A673 (cell line): ENCODE results near the gene ACO1. TPM values are rescaled to one million over a fixed set of nuclear protein-coding genes. Genes with fewer than 3 reads are reported as not detected.

Experiments used
- BruUV-seq: library from RNA; stranded (reverse); fragments of 400-500 nt; replicated peaks from 2 replicates; lab custom pipeline; 2021; lab: Mats Ljungman, UMichigan
- CTCF ChIA-PET: fragments of 300-600 bp; sonication (Branson Sonifier 250); formaldehyde crosslinking; loops from one replicate; lab custom pipeline; 2022; ENCODE audit warnings: antibody characterized with exemption; lab: Charles Lee
- POLR2A ChIA-PET: fragments of 300-600 bp; sonication (Branson Sonifier 250); formaldehyde crosslinking; loops from one replicate; lab custom pipeline; 2022; ENCODE audit warnings: antibody characterized with exemption; ENCODE audit not compliant: low non-redundant PET; lab: Charles Lee
- DNase-seq: peaks from one replicate; pipeline ENCODE4 v3.0.0-alpha.2; 2015; ENCODE audit warnings: low spot score
- H3K27ac ChIP-seq: fragments of 200-600 bp; sonication (generic); 2 replicates; pipeline ENCODE4 v1.5.1; 2016; ENCODE audit warnings: mixed run types, low read depth, mild to moderate bottlenecking, mixed read lengths, antibody characterized with exemption, low read length; ENCODE audit not compliant: poor library complexity, severe bottlenecking
- H3K27me3 ChIP-seq: fragments of 200-600 bp; sonication (generic); replicated peaks from 2 replicates; pipeline ENCODE4 v1.6.1; 2017; ENCODE audit warnings: mixed run types, low read depth, mild to moderate bottlenecking, mixed read lengths, antibody characterized with exemption, low read length; ENCODE audit not compliant: insufficient read depth, poor library complexity
- H3K36me3 ChIP-seq: fragments of 200-600 bp; sonication (generic); 2 replicates; pipeline ENCODE4 v1.6.1; 2016; ENCODE audit warnings: mixed run types, mild to moderate bottlenecking, mixed read lengths, antibody characterized with exemption, low read length; ENCODE audit not compliant: insufficient read depth, poor library complexity, severe bottlenecking
- H3K4me1 ChIP-seq: fragments of 200-600 bp; sonication (generic); 2 replicates; pipeline ENCODE4 v1.6.1; 2017; ENCODE audit warnings: mixed run types, mild to moderate bottlenecking, mixed read lengths, antibody characterized with exemption, low read length; ENCODE audit not compliant: insufficient read depth, poor library complexity, severe bottlenecking
- H3K4me3 ChIP-seq: fragments of 200-600 bp; sonication (generic); 2 replicates; pipeline ENCODE4 v1.5.1; 2016; ENCODE audit warnings: low read depth, mixed run types, mild to moderate bottlenecking, mixed read lengths, low read length; ENCODE audit not compliant: poor library complexity, severe bottlenecking
- H3K9me3 ChIP-seq: fragments of 200-600 bp; sonication (generic); 2 replicates; pipeline ENCODE4 v1.6.1; 2016; ENCODE audit warnings: mixed run types, low read depth, mild to moderate bottlenecking, mixed read lengths, antibody characterized with exemption, low read length; ENCODE audit not compliant: poor library complexity, severe bottlenecking
- EZH2 ChIP-seq: fragments of 200-600 bp; sonication (generic); IDR thresholded peaks from 2 replicates; pipeline ENCODE4 v1.6.1; 2017; ENCODE audit warnings: borderline replicate concordance, low read depth, mild to moderate bottlenecking, mixed read lengths, antibody characterized with exemption, low read length; ENCODE audit not compliant: poor library complexity, severe bottlenecking
- intact Hi-C: fragments of 100-400 bp; cut with micrococcal nuclease; formaldehyde crosslinking; loops from one replicate; pipeline ENCODE4 v1.10.0; 2022; ENCODE audit not compliant: unreplicated experiment
- total RNA-seq: library from RNA; stranded (reverse); gene quantifications from 2 replicates; pipeline ENCODE4 v1.2.3, GENCODE V29; 2021
- TF ChIP-seq, protein P1 (sequence below): fragments of 300-800, 200-600 bp; sonication (generic); conservative IDR thresholded peaks from 2 replicates; pipeline ENCODE4 v1.5.1; 2017; ENCODE audit warnings: low read depth, mild to moderate bottlenecking, antibody characterized with exemption, low read length, moderate library complexity, mixed read lengths

ACO1 gene
- total RNA-seq, 1 experiment from 2014 or later, result 40.0 TPM

DNA sequence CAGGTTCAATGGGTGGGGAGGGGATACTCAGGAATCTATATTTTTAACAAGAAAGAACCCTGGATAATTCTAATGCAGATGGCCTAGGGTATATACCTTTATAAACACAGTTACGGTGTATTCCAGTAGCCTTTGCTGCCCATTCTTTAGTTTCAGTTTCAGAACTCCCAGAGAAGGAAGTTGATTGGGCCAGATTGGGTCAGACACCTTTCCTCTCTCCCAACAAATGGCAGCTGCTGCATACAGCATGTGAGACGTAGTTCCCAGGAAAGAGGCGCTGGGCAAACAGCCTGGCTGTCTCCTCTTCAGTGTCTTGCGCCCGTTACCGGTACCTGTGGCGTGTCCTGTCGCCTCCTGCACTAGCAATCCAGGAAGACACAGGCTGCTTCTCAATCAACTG, 20.4 kb downstream of the ACO1 start:
- H3K27ac ChIP-seq, result no peak overlapping the region
- H3K9me3 ChIP-seq, result no peaks in the 10 kb centered on the region
- no TSS peak for BruUV-seq
- no peak overlapping the region for H3K4me3 ChIP-seq
- TF ChIP-seq EZH2, result no peak
- TF ChIP-seq, protein P1, sequence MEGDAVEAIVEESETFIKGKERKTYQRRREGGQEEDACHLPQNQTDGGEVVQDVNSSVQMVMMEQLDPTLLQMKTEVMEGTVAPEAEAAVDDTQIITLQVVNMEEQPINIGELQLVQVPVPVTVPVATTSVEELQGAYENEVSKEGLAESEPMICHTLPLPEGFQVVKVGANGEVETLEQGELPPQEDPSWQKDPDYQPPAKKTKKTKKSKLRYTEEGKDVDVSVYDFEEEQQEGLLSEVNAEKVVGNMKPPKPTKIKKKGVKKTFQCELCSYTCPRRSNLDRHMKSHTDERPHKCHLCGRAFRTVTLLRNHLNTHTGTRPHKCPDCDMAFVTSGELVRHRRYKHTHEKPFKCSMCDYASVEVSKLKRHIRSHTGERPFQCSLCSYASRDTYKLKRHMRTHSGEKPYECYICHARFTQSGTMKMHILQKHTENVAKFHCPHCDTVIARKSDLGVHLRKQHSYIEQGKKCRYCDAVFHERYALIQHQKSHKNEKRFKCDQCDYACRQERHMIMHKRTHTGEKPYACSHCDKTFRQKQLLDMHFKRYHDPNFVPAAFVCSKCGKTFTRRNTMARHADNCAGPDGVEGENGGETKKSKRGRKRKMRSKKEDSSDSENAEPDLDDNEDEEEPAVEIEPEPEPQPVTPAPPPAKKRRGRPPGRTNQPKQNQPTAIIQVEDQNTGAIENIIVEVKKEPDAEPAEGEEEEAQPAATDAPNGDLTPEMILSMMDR, result no peak
- peaks cover 31% of the 10 kb centered on the region for H3K36me3 ChIP-seq
- POLR2A ChIA-PET, result no interaction called here
- CTCF ChIA-PET, result no interaction called here
- DNase-seq, result no peak
- intact Hi-C loops, result no loop called here
- H3K27me3 ChIP-seq, result no peaks in the 10 kb centered on the region
- no peaks in the 10 kb centered on the region for H3K4me1 ChIP-seq

DNA sequence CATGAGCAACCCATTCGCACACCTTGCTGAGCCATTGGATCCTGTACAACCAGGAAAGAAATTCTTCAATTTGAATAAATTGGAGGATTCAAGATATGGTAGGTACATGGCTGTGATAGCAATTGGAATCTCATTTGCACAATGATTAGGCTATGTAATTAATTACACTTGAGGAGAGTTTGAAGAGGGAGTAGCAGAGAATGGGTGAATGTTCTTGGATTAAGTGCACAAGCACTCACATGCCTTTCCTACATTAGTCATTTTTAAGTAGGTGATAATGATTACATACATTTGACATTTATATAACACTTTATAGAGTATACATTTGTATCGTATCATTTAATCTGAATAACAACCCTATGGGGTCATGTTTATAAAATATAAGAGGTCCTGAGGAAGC, 21.1 kb downstream of the ACO1 start:
- POLR2A ChIA-PET, result no interaction called here
- DNase-seq, result no peak
- intact Hi-C loops, result no loop called here
- CTCF ChIA-PET, result no interaction called here
- no TSS peak for BruUV-seq
- H3K36me3 ChIP-seq, result peaks cover 31% of the 10 kb centered on the region
- H3K9me3 ChIP-seq, result no peaks in the 10 kb centered on the region
- no peaks in the 10 kb centered on the region for H3K4me1 ChIP-seq
- H3K27me3 ChIP-seq, result no peaks in the 10 kb centered on the region
- H3K4me3 ChIP-seq, result no peak overlapping the region
- TF ChIP-seq, protein P1, result no peak
- no peak for TF ChIP-seq EZH2
- no peak overlapping the region for H3K27ac ChIP-seq

DNA sequence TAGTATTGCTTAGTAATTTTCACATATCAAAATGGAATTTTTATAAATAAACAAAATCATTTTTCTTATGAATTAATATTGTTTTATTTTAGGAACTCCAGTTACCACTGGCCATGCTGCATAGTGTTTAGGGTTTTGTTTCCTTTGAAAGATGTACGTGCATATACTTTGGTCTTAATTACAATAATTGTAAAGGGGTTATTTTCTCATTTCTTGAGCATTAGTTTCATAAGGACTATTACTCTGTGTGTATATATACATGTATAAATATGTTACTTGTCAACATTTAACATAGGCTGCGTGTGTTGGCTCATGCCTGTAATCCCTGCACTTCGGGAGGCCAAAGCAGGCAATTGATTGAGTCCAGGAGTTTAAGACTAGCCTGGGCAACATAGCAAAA, 21.6 kb downstream of the ACO1 start:
- CTCF ChIA-PET, result no interaction called here

More for the DNA sequence above, 21.6 kb downstream of the ACO1 start:
- BruUV-seq, result no TSS peak
- TF ChIP-seq, protein P1, result no peak
- TF ChIP-seq EZH2, result no peak
- intact Hi-C loops, result no loop called here
- Histone ChIP-seq H3K27me3 (no peaks in the 10 kb centered on the region), H3K36me3 (peaks cover 31% of the 10 kb centered on the region), H3K4me3 (no peak overlapping the region), H3K9me3 (no peaks in the 10 kb centered on the region), H3K4me1 (no peaks in the 10 kb centered on the region), H3K27ac (no peak overlapping the region)
- POLR2A ChIA-PET, result no interaction called here
- DNase-seq, result no peak
